GM21528 (cell line): Measurements from ENCODE around the gene BNC1.
"Not testable (repeated sequence)": the region's sequence is repeated elsewhere in the genome, so short reads cannot be mapped to it uniquely, and the experiment has no call there.

Experiments
- ATAC-seq: cut with Tn5 transposase; IDR thresholded peaks from one replicate; pipeline ENCODE4 v1.9.1; 2021; ENCODE audit warnings: mild to moderate bottlenecking, moderate library complexity; ENCODE audit not compliant: unreplicated experiment, low FRiP score

BNC1 gene

GRCh38 chr15:83262181-83262580 lies 22.3 kb downstream of the BNC1 start:
- not testable (repeated sequence) for ATAC-seq

GRCh38 chr15:83250781-83251180 lies 33.7 kb downstream of the BNC1 start:
- ATAC-seq, result no peak

GRCh38 chr15:83249030-83249343 lies 35.5 kb downstream of the BNC1 start:
- ATAC-seq, result no peak

GRCh38 chr15:83248151-83249029 lies 36.1 kb downstream of the BNC1 start:
- ATAC-seq, result no peak

GRCh38 chr15:83243634-83244033 lies 40.8 kb downstream of the BNC1 start:
- ATAC-seq, result no peak

- no peak for ATAC-seq
Measured at GRCh38 chr15:83230242-83230641, 54.2 kb downstream of the BNC1 start.

- no peak for ATAC-seq
Measured at GRCh38 chr15:83225449-83225848, 59.0 kb downstream of the BNC1 start.

- not testable (repeated sequence) for ATAC-seq
Measured at GRCh38 chr15:83221781-83222180, 62.7 kb downstream of the BNC1 start.

GRCh38 chr15:83219026-83219425 lies 65.4 kb downstream of the BNC1 start:
- no peak for ATAC-seq

- ATAC-seq, result no peak
Measured at GRCh38 chr15:83215306-83215705, 69.2 kb downstream of the BNC1 start.

- ATAC-seq, result no peak
Measured at GRCh38 chr15:83210619-83211018, 73.8 kb downstream of the BNC1 start.

- no peak for ATAC-seq
Measured at GRCh38 chr15:83209333-83209732, 75.1 kb downstream of the BNC1 start.

GRCh38 chr15:83208367-83208661 lies 76.2 kb downstream of the BNC1 start:
- no peak for ATAC-seq

- ATAC-seq, result peak; percentile 57
Measured at GRCh38 chr15:83207660-83208366, 76.7 kb downstream of the BNC1 start, which contains the start of gene HDGFL3. Gene HDGFL3 (minus strand): TSS chr15:83207823. CDS start chr15:83207414, 409 bp downstream.

GRCh38 chr15:83207009-83207659 lies 77.3 kb downstream of the BNC1 start:
- peak; percentile 29 for ATAC-seq

GRCh38 chr15:83206526-83207008 lies 77.9 kb downstream of the BNC1 start:
- peak; percentile 4 for ATAC-seq
